CD4-positive, alpha-beta T cell treated with Interleukin-1 beta for 1 hour (primary cell): ENCODE data around the gene TRABD2B.

ENCODE experiments used
- DNase-seq, 2 donors: peaks; one replicate each; pipeline ENCODE4 v3.0.0-alpha.2; 2020 to 2022

TRABD2B gene

DNA sequence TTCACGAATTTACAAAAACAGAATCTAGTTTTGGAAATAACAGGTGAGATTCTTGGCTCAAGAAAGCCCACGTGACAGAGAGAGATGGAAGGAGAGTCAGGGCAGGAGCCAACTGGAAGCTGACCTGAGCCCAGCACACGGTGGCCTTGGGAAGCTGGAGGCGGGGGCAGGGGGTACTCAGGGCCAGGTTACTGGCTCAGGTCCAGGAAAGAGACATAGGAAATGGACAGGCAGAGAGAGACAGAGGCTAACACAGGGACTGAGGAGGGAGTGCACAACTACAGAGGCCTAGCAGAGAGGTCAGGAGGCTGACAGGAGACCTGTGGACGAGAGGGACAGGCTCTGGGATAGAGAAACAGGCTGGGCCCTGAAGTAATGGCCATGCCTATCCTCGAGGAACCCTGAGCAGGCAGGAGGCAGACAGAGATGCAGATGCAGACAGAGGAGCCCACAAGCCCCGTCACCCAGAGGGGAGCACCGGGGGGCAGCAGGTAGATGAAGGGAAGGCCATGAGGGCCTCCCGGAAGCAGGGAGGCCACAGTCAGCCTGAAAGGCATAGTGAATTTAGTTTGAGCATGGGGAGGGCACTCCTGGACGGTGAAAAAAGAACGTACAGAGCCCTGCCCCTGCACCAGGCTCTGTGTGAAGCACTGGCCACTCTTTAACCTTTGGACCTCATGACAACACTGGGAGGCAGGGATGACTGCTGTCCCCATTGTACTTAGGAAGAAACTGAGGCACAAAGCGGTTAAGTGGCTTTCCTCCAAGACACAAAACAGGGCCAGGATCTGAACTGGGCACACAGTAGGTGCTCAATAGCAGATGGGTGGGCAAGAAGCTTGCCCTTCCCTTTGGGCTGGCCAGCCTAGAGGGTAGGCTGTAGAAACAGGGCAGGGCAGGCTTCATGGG lies 230.1 kb downstream of the TRABD2B start:
- no peak for DNase-seq

DNA sequence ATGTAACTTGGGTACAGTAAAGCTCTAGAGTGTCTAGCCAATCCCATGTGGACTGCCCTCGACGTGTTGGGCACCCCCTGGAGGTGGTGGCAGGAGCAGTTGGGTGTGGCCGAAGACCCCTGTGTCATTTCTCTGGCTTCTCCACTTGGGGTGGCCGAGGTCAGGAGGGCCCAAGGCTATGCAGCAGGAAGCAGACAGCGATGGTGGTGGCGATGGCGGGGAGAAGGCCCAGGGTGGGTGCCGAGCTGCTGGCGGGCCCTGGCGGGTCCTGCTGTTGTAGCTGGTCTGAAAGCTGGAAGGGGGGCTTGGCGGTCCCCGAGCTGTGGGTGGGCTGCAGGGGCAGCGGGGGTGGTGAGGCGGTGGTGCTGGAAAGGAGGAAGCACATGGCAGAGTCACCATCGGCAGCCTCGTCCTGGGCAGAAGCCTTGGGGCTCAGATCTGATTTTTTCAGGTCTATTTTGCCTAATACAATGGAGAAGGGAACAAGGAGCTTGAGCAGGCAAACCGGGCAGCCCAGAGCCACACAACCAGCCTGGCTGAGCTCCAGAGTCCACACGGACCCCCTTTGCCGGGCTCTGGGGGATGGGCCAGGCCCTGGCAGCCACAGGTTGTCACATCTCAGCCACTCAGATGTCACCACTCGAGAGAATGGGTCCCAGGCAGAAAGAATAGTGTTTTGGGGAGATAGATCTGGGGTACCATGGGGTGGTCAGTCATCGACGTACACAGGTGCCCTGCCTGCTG lies 231.3 kb downstream of the TRABD2B start:
- no peak for DNase-seq

DNA sequence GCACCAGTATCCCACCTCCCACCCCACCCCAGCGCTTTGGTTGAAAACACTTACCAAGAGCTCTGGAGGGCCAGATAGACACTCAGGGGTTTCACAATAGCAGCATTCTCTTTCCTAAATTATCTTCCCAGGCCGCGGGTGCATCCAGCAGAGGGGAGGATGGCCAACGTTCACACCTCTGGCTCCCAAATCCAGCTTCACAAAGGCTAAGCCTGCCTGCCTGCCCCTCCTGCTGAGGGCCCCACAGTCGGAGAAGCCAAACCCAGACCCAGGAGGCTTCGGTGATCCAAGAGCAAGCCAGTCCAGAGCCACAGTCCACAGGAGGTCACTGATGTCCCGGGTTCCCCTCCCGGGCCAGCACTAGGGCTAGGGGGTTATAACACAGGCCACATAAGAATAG lies 231.9 kb downstream of the TRABD2B start:
- DNase-seq = no peak

DNA sequence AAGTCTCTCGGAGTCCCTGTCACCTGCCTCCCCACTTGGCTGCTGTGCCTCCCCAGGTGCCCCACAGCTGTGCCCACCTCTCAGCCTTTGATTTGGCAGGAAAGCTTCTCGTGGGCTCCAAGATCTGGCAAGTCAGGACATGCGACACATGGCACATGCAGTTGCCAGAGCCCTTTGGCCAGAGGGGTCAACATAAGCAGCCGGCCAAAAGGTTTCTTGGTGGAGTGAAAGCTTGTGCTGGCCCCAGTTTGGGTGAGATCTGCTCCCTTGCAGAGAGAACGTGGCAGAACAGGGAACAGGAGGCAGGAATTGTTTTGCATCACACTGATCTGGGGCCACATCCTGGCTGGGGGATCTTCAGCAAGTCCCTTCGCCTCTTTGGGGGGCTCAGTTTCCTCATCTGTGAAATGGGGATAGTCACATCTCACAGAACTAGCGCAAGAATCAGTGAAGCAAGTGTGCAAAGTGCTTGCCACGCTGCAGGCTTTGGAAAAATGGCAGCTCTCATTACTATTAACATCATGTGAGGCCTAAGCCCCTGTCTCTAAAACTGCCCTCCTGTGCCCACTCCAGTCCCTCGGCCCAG lies 232.6 kb downstream of the TRABD2B start:
- DNase-seq = no peak

DNA sequence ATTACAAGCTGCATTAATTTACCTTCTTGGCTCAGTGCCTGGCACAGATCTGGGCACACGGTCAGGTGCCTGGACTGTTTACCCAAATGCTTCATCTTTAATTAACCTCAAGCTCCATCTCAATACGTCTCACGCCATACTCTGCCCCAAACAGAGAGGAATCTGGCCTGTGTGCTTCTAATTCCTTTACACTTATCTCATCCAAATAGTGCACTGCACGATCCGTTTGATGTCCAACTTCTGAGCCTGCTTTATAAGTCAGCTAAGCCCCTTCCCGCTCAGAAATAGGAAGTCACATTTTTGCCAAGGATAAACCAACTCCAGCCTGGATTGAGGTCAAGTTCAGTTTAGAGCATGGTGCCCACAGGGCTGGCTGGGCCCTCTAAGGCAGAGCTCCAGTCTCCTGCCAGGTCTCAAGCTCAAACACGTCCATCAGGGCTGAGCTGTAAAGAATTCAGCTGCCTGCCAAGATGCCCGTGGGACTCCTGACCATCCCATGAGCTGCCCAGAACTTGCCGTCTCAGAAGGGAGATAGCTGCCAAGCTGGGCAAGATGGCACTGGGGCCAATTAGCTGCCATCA lies 233.5 kb downstream of the TRABD2B start:
- DNase-seq = no peak

DNA sequence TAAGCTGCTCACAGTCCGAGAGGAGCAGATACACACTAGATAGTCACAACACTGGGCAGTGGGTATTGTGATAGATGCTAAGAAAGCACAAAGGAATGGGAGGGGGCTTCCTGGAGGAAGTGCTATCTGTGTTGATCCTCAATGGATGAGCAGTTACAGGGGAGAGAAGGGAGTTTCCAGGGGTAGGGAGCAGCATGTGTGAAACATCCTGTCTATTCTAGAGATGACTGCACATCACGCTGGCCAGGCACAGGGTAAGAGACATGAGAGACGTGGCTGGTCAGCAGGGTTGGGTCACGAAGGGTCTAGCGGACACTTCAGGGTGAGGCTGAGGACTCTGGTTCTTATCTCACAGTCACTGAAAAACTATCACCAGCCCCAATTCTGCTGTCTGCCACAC lies 235.2 kb downstream of the TRABD2B start:
- no peak for DNase-seq

DNA sequence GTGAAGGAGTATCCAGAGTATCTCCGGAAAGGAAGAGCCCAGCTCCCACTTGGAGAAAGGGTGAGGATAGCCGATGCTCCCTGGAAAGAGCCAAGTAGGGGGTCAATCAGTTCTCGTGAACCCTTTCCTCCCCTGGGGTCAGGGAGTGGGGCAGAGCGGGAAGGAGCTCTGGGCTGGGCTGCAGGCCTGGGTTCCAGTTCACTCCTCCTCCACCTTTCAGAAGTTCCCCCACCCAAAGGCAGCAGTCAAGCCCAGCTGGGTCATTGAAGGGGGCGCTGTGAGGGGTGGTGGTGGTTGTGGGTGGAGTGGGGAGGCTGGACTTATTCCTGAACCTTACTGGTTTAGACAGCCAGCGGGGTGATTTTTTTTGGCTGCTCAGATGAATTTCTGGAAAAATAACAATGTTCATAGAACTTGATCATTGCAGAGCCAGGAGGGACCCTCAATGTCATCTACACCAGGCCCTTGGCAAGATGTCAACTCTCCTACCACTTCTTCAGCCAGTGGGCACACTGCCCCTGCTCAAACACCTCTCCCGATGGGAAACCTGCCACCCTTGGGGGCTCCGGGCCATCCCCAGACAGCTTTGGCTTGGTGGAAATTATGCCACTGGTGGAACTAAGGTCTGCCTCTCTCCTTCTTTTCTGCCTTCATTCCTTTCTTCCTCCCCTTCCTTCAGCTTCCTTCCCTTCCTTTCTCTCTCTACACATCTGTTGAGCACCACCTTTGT lies 235.8 kb downstream of the TRABD2B start:
- no peak for DNase-seq

DNA sequence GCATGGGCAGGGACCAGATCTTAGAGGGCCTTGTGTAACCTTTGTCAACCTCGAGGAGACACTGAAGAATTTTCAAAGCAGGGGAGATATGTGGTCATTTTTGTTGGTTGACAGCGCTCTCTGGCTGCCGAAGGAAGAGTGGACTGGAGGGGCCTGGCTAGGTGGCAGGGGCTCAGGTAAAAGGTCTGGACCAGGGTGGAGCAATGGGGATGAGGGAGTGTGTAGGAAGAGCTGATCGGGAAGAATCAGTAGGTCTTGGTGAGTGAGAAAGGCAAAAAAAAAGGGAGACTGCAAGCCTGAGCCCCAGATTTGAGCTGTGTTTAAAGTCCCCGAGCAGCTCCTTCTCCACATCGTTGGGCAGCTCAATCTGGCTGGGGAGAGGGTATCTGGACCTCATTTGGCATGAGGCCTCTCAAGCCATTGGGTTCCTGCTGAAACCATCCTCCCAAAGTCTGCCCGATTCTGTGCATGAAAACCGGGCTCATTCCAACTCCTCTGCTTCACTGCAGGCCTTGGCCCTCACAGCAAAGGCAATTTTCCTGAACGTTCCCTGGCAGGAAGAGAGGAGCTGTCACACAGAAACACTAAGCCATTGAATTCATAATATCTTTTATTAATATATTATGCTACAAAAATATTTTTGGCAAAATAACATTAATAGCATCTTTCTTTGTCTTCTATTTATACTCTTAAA lies 237.1 kb downstream of the TRABD2B start:
- no peak for DNase-seq

DNA sequence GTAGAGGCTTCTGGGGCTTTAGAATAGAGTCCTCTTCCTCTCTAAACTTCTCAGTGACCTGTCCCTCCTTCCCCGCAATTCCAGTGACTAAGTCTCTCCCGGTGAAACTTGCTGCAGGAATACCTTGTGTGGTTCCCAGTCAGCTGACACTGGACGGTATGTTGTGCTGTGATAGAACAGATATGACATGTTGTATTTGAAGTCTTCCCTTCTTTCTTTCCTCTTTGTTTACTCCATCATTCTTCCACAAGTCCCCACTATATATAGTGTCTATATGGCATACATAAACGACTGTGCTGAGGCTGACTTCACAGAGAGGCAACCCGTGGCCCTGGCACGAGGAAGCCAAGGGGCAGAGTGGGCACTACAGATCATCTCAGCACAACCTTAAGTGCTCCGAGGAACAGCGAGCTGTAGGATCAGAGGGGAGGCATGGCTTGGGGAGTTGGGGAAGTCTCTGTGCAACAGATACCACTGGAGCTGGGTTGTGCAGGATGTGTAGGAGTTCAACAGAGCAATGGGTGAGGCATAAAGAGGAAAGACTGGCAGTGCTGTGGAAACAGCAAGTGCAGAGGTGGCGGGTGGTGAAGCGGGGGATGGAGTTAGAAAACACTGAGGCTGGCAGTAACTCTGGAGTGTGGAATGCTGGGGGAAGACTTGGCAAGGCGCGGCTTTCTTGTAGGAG lies 237.8 kb downstream of the TRABD2B start:
- DNase-seq = no peak

DNA sequence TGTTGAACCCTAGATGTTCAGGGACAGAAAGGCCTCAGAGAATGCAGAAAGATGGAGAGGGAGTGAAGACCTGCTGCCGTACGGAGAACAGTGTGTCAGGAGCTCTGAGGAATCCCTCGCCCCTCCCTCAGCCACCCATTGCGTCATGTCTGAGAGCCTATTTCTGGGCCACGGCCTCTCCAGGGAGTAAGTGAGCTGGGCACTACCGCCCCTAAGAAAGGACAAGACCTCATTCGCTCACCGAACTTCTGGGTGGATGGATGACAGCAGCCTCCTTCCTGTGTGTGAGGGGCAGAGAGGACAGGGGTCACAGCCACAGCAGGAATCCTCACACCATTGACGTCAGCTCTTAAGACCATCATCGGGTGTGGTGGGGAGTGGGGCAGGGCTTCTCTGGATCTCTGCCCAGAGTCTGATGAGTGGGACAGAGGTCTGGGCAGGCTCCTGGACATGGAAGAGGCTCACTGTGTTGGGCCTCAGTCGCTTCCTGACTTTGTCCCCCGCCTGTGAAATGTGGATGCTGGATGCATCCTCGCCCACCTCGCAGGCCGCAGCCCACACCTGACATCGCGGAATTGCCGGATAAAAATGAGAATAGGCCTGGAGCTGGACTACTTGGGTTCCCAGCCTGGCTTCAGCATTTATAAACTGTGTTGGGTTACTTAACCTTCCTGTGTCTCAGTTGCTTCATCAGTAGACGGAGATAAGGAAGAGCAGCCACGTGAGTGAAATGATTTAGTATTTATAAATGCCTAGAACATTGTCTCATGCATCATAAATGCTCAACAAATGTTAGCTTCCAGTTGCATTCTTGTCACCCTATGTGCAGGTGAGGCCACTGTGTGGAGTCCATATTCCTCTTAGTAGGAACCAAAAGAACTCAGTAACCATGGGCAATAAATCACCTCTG lies 238.6 kb downstream of the TRABD2B start:
- DNase-seq = no peak

DNA sequence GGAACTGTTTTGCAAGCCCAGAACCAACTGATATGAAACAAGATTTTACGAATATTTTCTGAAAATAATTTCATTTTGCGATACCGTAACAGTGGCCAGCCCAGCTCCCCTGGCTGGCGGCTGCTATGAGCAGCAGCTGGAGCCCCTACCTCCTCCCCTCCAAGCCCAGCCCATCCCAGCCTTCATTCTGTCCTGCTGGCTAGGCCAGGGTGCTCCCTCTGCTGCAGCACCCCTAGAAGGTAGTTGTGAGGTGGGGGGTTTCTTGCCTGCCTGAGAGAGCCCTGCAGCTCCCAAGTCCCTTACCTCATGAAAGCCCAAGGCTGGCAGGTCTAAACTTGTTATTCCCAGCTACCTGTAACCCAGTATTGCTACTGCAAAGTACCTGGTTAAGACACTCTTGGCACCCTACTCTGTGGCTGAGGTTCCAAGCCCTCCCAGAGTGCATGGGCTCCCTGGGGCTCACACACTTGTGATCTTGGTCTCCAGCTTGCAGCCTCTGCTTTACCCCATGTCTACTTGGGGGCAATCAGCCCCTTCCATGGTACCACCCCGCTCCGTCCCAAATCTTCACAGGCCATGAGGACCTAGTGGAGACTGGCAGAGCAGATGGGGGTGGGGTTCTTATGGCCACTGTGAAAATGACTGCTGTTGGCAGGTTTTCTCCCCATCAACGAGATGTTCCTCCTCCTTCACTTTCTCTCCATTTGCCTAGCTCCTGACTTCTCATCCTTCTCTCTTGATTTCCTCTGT lies 239.8 kb downstream of the TRABD2B start:
- no peak for DNase-seq

DNA sequence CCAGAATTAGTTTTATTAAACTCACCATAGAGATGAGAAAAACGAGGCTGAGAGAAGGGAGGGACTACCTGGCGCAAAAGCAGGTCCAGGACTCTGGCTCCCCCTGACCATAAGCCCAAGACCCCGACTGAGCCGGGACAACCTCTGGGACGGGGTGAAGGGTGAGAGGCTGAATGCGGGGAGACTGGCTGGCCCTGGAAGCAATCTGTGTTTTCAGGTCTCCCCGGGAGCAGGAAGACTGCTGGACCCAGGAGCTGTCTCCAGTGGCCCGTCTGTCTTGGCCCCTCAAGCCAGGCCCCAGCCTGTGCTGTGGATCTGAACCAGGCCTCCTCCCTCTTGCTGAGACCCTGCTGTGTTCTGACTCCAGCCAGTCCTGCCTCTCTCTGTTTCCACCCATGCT lies 240.8 kb downstream of the TRABD2B start:
- no peak for DNase-seq

DNA sequence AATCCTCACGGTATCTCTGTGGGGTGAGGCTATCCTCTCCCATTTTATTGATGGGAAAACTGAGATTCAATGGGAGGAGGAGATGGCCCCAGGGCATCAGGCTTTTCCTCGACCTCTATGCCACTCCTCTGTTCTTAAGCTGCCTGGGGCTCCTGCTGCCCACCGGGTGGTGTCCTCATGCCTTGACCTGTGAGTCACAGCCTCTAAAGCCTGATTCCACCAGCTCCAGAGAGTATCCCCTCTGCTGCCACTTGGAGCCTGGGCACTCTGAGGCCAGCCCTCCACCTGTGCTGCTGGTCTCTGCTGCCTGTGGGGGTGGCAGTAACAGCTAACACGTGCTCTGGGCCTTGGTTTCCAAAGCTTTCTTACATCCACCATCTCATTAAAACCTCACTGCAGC lies 241.2 kb downstream of the TRABD2B start:
- no peak for DNase-seq

DNA sequence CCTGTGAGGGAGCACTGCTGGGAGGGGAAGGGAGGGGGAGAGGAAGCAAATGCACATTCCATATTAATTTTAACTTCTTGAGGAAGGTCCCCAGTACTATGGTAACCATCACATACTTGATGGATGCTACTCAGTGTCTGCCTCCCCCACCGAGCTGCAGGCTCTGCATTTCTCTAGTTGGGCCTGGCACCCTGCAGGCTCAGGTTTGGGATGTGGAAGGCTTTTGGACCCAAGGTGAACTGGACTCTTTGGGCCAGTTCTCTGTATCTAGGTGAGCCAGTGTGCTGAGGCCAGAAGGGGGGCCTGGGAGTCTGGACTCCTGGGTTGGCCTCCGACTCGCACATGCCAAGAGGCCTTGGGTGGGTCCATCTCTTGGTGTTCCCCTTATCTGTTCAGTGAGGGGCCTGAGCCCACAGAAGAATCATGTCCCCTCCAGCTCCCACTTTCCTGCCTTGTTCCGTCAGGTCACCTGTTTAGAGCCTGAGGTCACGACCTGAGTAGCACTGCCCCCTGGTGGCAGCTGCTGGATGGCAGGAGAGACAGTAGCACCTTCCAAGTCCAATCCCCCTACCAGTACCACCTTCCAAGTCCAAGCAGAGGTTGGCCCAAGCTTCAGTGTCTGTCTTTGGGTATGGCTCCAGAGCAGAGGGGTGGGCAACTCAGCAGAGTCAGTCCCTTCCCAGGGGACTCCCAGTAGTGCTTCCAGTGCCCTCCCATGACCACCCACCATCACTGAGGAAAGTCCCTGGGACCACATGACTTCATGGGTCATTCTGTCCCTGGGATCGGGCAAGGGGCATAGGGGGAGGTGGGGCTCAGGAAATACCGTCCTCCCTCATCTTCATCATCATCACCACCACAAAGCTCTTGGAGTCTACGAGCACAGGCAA lies 241.8 kb downstream of the TRABD2B start:
- peak; percentile 10 to 22 for DNase-seq

DNA sequence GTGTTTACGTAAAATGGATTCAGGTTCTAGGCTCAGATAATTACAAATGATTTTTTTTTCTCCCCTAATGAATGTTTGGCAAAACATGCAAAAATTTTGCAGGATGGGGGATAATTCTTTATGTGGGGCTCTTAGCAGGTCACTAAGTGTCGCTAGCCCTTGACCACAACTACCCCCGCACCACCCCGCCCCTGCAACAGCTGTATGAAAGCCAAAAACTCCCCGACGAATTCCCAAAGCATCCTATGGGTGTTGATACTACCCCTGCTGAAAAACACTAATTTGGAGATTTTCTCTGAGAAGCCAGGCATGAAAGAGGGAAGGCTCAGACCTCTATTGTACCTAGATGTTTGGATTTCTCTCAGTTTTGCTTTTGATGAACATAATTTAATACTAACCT lies 243.0 kb downstream of the TRABD2B start:
- DNase-seq = no peak

DNA sequence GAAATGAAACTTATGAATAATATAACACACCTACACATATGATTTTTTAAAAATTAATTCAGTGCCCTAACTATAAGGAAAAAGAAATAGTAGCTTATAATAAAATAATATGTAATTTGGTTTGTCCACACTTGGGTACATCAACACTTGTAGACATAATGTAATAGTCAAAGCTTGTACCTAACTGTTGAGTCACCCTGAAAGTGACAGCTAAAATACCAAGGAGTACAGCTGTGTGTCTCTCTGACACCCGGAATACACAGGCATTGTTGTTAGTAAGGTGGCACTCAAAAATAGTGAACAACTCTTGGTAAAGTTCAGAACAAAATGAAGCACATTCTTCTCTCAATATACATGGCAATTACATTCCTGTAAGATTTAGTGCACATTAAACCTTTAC lies 243.4 kb downstream of the TRABD2B start:
- no peak for DNase-seq

DNA sequence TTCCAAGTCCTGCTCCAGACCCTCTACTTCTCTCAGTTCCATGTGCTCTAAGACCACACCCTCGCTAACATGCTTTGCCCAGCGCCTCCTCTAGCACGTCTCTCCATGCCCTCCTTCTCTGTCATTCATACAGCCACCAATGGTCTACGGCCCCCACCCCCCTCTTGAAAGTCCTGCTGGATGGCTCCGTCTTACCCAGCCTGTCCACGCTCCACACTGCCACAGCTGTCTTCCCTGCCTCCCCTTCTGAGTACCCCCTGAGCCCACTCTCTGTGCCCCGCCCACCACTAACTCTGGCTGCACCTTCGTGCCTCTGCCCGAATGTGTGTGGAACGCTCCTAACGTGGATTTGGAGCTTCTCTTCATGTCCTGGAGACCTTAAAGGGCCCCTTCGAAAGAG lies 244.6 kb downstream of the TRABD2B start:
- DNase-seq = no peak

DNA sequence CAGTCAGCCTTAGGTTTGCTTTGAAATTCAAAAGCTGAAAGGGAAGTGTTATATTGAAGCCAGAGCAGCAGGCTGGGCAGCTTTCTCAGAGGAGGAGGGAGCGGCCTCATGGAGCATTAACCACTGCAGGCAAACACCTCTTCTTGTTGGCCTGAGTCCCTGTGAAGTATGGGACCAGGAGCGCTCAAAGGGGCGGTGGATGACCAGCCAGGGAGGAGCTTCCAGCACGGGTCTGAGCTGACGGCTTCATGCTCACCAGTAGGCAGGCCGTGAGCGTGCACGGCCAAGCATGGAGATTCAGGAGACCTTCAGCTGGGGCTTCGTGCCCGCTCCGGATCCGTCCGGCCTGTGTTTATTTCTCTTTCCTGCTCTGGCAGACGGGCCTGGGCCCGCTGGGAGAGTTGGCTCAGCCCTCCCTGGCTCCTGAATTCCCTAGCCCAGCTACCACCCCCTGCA lies 245.2 kb downstream of the TRABD2B start:
- DNase-seq = no peak
